Activated CD4-positive, alpha-beta T cell treated with anti-CD3 and anti-CD28 coated beads for 1 hour (primary cell): ENCODE measurements around the gene PAWR.
"Not testable (repeated sequence)": the region's sequence is repeated elsewhere in the genome, so short reads cannot be mapped to it uniquely, and the experiment has no call there.

ENCODE experiments used
- DNase-seq: peaks from one replicate; pipeline ENCODE4 v3.0.0-alpha.2; 2020

PAWR gene

GRCh38 chr12:79644274-79645234 lies 46.2 kb downstream of the PAWR start:
- no peak for DNase-seq

- no peak for DNase-seq
Observed at GRCh38 chr12:79643821-79644220, 46.9 kb downstream of the PAWR start.

GRCh38 chr12:79638490-79638889 lies 52.3 kb downstream of the PAWR start:
- no peak for DNase-seq

- DNase-seq, result no peak
Observed at GRCh38 chr12:79637093-79637492, 53.7 kb downstream of the PAWR start.

- no peak for DNase-seq
Observed at GRCh38 chr12:79635676-79636075, 55.1 kb downstream of the PAWR start.

- no peak for DNase-seq
Observed at GRCh38 chr12:79634957-79635471, 55.8 kb downstream of the PAWR start.

GRCh38 chr12:79629561-79629960 lies 61.2 kb downstream of the PAWR start:
- no peak for DNase-seq

GRCh38 chr12:79626735-79627134 lies 64.0 kb downstream of the PAWR start:
- not testable (repeated sequence) for DNase-seq

GRCh38 chr12:79624378-79624777 lies 66.4 kb downstream of the PAWR start:
- no peak for DNase-seq

- no peak for DNase-seq
Observed at GRCh38 chr12:79619872-79620562, 70.7 kb downstream of the PAWR start.

- no peak for DNase-seq
Observed at GRCh38 chr12:79618848-79619404, 71.8 kb downstream of the PAWR start.

- DNase-seq, result no peak
Observed at GRCh38 chr12:79617696-79618095, 73.1 kb downstream of the PAWR start.

- no peak for DNase-seq
Observed at GRCh38 chr12:79615596-79616560, 74.9 kb downstream of the PAWR start.

GRCh38 chr12:79614730-79615129 lies 76.0 kb downstream of the PAWR start:
- no peak for DNase-seq

GRCh38 chr12:79601908-79602307 lies 88.9 kb downstream of the PAWR start:
- DNase-seq, result no peak

- DNase-seq, result no peak
Observed at GRCh38 chr12:79597910-79598309, 92.9 kb downstream of the PAWR start.

GRCh38 chr12:79596719-79597350 lies 93.9 kb downstream of the PAWR start:
- no peak for DNase-seq

GRCh38 chr12:79595273-79595672 lies 95.5 kb downstream of the PAWR start:
- DNase-seq, result no peak

- DNase-seq, result no peak
Observed at GRCh38 chr12:79592865-79593264, 97.9 kb downstream of the PAWR start.

- no peak for DNase-seq
Observed at GRCh38 chr12:79591988-79592387, 98.8 kb downstream of the PAWR start.

GRCh38 chr12:79590751-79591150 lies 100.0 kb downstream of the PAWR start:
- DNase-seq, result no peak

- DNase-seq, result no peak
Observed at GRCh38 chr12:79587368-79587767, 103.4 kb downstream of the PAWR start.
